ENCODE results near the gene B4GAT1.
"Not testable (repeated sequence)": the region's sequence is repeated elsewhere in the genome, so short reads cannot be mapped to it uniquely, and the experiment has no call there.

Gene B4GAT1

GRCh38 chr11:66347425-66348276, at the start of gene B4GAT1:
Gene B4GAT1, minus strand, starts transcription at chr11:66347629. Its CDS starts 84 bp downstream, at chr11:66347545.
- peak; percentile 72 to 88 (median 73) for DNase-seq (ENCODE audit: low read depth in 3 of 3)

GRCh38 chr11:66393954-66394353, 46.5 kb upstream of the B4GAT1 start:
- no peak for DNase-seq (ENCODE audit: low read depth in 3 of 3)

- no peak for DNase-seq (ENCODE audit: low read depth in 3 of 3)
Observed at GRCh38 chr11:66391322-66391721, 43.9 kb upstream of the B4GAT1 start.

- DNase-seq (ENCODE audit: low read depth in 3 of 3) = peak; percentile 28 to 71 (median 47)
Observed at GRCh38 chr11:66388780-66389386, 41.5 kb upstream of the B4GAT1 start.

GRCh38 chr11:66386171-66387069, 39.0 kb upstream of the B4GAT1 start:
- peak; percentile 61 to 83 (median 78) for DNase-seq (ENCODE audit: low read depth in 3 of 3)

- not testable (repeated sequence) for DNase-seq (ENCODE audit: low read depth in 3 of 3)
Observed at GRCh38 chr11:66384316-66384715, 36.9 kb upstream of the B4GAT1 start.

- DNase-seq (ENCODE audit: low read depth in 3 of 3) = not testable (repeated sequence)
Observed at GRCh38 chr11:66380264-66380663, 32.8 kb upstream of the B4GAT1 start.

- DNase-seq (ENCODE audit: low read depth in 3 of 3) = not testable (repeated sequence)
Observed at GRCh38 chr11:66373690-66374287, 26.4 kb upstream of the B4GAT1 start.

- DNase-seq (ENCODE audit: low read depth in 3 of 3) = no peak
Observed at GRCh38 chr11:66373265-66373664, 25.8 kb upstream of the B4GAT1 start.

GRCh38 chr11:66371627-66372415, 24.4 kb upstream of the B4GAT1 start, which contains the start of gene SLC29A2:
Gene SLC29A2, minus strand, starts transcription at chr11:66371760. Its CDS starts 169 bp downstream, at chr11:66371591.
- DNase-seq (ENCODE audit: low read depth in 3 of 3) = peak; percentile 46 to 83 (median 55)

GRCh38 chr11:66369073-66369894, 21.9 kb upstream of the B4GAT1 start:
- DNase-seq (ENCODE audit: low read depth in 3 of 3) = no peak

GRCh38 chr11:66368484-66368883, 21.1 kb upstream of the B4GAT1 start:
- DNase-seq (ENCODE audit: low read depth in 3 of 3) = no peak

- DNase-seq (ENCODE audit: low read depth in 3 of 3) = no peak
Observed at GRCh38 chr11:66367561-66368312, 20.3 kb upstream of the B4GAT1 start.

GRCh38 chr11:66366844-66367477, 19.5 kb upstream of the B4GAT1 start:
- DNase-seq (ENCODE audit: low read depth in 3 of 3) = no peak

GRCh38 chr11:66365711-66366619, 18.5 kb upstream of the B4GAT1 start:
- no peak for DNase-seq (ENCODE audit: low read depth in 3 of 3)

- DNase-seq (ENCODE audit: low read depth in 3 of 3) = no peak
Observed at GRCh38 chr11:66365166-66365565, 17.7 kb upstream of the B4GAT1 start.

- DNase-seq (ENCODE audit: low read depth in 3 of 3) = peak; percentile 40 to 79 (median 54)
Observed at GRCh38 chr11:66363805-66364535, 16.5 kb upstream of the B4GAT1 start.

Data from stimulated activated CD4-positive, alpha-beta T cell treated with anti-CD3 and anti-CD28 coated beads, TNF-alpha, amount 100 ng/mL, for 24 hours (primary cell).